Heart right ventricle (tissue), 16 donors: ENCODE measurements around the gene FAM120A. TPM values are rescaled to one million over a fixed set of nuclear protein-coding genes. Genes with fewer than 3 reads are reported as not detected.

Experiments used
- ATAC-seq, 8 donors: fragments of 200-7000 bp; cut with Tn5 transposase; one replicate each; pipeline ENCODE4 v1.9.1; 2020; ENCODE audit warnings: mild to moderate bottlenecking in 8 of 8, moderate library complexity in 8 of 8, moderate number of reproducible peaks in 1 of 8
- DNase-seq, 2 donors: peaks; one replicate each; pipeline ENCODE4 v3.0.0-alpha.2; 2020
- H3K27ac ChIP-seq, 10 donors: fragments of 200-600 bp; sonication (generic) in 2 of 10; one replicate each; pipeline versions ENCODE4 v1.5.0 to v1.8.0; 2020 to 2022; ENCODE audit warnings: mild to moderate bottlenecking in 3 of 10
- H3K27me3 ChIP-seq, 7 donors: fragments of 200-600 bp; one replicate each; pipeline ENCODE4 v1.8.0; 2021 to 2022; ENCODE audit warnings: mild to moderate bottlenecking in 2 of 7
- H3K36me3 ChIP-seq, 9 donors: fragments of 200-600 bp; sonication (generic) in 1 of 9; one replicate each; pipeline versions ENCODE4 v1.5.0 to v1.8.0; 2020 to 2022; ENCODE audit warnings: mild to moderate bottlenecking in 2 of 9
- H3K4me1 ChIP-seq, 9 donors: fragments of 200-600 bp; sonication (generic) in 1 of 9; one replicate each; pipeline versions ENCODE4 v1.5.0 to v1.8.0; 2020 to 2022; ENCODE audit warnings: mild to moderate bottlenecking in 4 of 9
- H3K4me3 ChIP-seq, 10 donors: fragments of 200-600 bp; sonication (generic) in 2 of 10; one replicate each; pipeline versions ENCODE4 v1.5.0 to v1.8.0; 2020 to 2022; ENCODE audit warnings: mild to moderate bottlenecking in 7 of 10, moderate library complexity in 2 of 10
- H3K9me3 ChIP-seq, 11 donors: fragments of 200-600 bp in 10 of 11; sonication (generic) in 2 of 11; one replicate each; pipeline versions ENCODE4 v1.5.0 to v1.8.0; 2013 to 2022; ENCODE audit warnings: mild to moderate bottlenecking in 2 of 11, control low read depth in 1 of 11, moderate library complexity in 1 of 11
- WGBS, 2 donors: extraction: QIAGEN DNeasy Blood & Tissue Kit; methylation state at CpG; one replicate each; pipeline ENCODE4 v1.1.7; 2013; ENCODE audit warnings: inconsistent platforms in 1 of 2; 5-methylcytosine and 5-hydroxymethylcytosine counted together
- intact Hi-C, 10 donors: fragments of 100-400 bp; cut with DNase I; formaldehyde crosslinking; loops; one replicate each; pipeline versions ENCODE4 v1.11.1 to v1.14.2; 2022
- polyA plus RNA-seq, 2 donors: library from polyadenylated mRNA; stranded (reverse); fragments of 200-250 nt; gene quantifications; one replicate each; pipeline ENCODE4 v1.2.3, GENCODE V29; 2013
- total RNA-seq, 10 donors: library from RNA; stranded (reverse); fragmentation: NEBNext Ultra II Directional in 3 of 10; extraction: Animal tissue kit (Norgen Biotek cat#: 25700) in 3 of 10; gene quantifications; one replicate each; pipeline versions ENCODE4 v1.2.1 to v1.2.4, GENCODE V29; 2021 to 2023
- TF ChIP-seq, protein P1 (sequence below), 9 donors: fragments of 200-600 bp; sonication (generic) in 2 of 9; IDR thresholded peaks; one replicate each; pipeline versions ENCODE4 v1.5.0 to v1.8.0; 2021 to 2022; ENCODE audit warnings: antibody characterized with exemption in 9 of 9, mild to moderate bottlenecking in 5 of 9, moderate library complexity in 1 of 9
- donor health status: Arrhythmogenic right ventricular cardiomyopathy.
- donor health status: ischemic (EF 13 %, LVEDD 7.1; RV severe dilation, severe dysfunction).
- donor health status: healthy with polysubstance abuse.
- donor health status: DM: no; HTN: yes; CAD: no.
- donor health status: DM: no; HTN: no; CAD: no.
- donor health status: ischemic (EF 25% LVEDD 6.9; RV normal size, moderate dysfunction).
- donor health status: ischemic (EF 25% LVEDD 5.7; RV mildly dilated, moderate dysfunction).
- donor health status: healthy.
- donor health status: DM: yes; HTN: yes; CAD: no.
- donor health status: Ischemic cardiomyopathy.
- donor health status: ischemic (EF 35%, LVEDD 5.7; RV mildly dilated, moderate dysfunction).
- donor health status: nonischemic (EF 11% LVEDD 7.7; RV severe dilation, severe dysfunction).
- donor health status: DM: yes; HTN: yes; CAD: no.
- donor health status: PGD.
- donor health status: ischemic (EF 29% LVEDD 5.4; RV normal size, mild dysfunction).
- donor health status: nonischemic (EF 23%, LVEDD 6.1; RV moderate dilation, normal function).

FAM120A gene
- total and polyA plus RNA-seq, 12 donors = 42.2 to 126 (median 104) TPM

- Histone ChIP-seq H3K36me3 (no peaks in the 10 kb centered on the region), H3K27ac (no peak overlapping the region), H3K9me3 (peaks cover 0 to 15% (median 0%) of the 10 kb centered on the region in 11 donors), H3K4me1 (peaks cover 10 to 48% (median 30%) of the 10 kb centered on the region in 9 donors), H3K27me3 (no peaks in the 10 kb centered on the region), H3K4me3 (no peak overlapping the region)
- DNase-seq (no peak), ATAC-seq (no peak)
- TF ChIP-seq, protein P1, sequence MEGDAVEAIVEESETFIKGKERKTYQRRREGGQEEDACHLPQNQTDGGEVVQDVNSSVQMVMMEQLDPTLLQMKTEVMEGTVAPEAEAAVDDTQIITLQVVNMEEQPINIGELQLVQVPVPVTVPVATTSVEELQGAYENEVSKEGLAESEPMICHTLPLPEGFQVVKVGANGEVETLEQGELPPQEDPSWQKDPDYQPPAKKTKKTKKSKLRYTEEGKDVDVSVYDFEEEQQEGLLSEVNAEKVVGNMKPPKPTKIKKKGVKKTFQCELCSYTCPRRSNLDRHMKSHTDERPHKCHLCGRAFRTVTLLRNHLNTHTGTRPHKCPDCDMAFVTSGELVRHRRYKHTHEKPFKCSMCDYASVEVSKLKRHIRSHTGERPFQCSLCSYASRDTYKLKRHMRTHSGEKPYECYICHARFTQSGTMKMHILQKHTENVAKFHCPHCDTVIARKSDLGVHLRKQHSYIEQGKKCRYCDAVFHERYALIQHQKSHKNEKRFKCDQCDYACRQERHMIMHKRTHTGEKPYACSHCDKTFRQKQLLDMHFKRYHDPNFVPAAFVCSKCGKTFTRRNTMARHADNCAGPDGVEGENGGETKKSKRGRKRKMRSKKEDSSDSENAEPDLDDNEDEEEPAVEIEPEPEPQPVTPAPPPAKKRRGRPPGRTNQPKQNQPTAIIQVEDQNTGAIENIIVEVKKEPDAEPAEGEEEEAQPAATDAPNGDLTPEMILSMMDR (IDR thresholded peaks at IDR 0.05) = no peak
- intact Hi-C loops = no loop called here
- 77 to 81% methylated on average over 5 of the region's 5 CpGs for WGBS, 2 donors
Observed at GRCh38 chr9:93601666-93602065, 150.2 kb downstream of the FAM120A start.

DNA sequence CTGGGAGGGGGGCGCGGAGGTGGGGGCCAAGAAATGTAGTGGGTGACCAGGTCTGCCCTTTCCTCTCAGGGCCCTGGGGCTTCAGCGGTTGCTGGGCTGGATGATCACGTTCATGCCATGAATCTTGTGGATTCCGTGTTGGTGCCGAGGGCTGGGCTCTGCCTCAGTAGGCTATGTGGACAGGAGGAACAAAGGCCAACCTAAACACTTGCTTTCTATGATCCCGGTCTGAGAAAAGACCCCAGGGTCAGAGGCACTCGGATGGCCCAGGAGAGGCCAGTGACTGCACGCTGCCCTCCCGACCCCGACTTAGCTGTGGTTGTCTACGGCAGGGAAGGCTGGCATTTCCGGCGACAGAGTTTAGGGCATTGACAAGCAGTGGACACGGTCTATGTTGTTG is 151.5 kb downstream of the FAM120A start:
- Histone ChIP-seq H3K4me3 (no peak overlapping the region), H3K36me3 (no peaks in the 10 kb centered on the region), H3K9me3 (peaks cover 0 to 29% (median 0%) of the 10 kb centered on the region in 11 donors), H3K27ac (no peak overlapping the region), H3K4me1 (peaks cover 10 to 46% (median 27%) of the 10 kb centered on the region in 9 donors), H3K27me3 (no peaks in the 10 kb centered on the region)
- DNase-seq (no peak), ATAC-seq (no peak)
- TF ChIP-seq, protein P1 (IDR thresholded peaks at IDR 0.05) = no peak
- intact Hi-C loops = no loop called here
- WGBS, 2 donors = 94 to 96% methylated on average over 15 of the region's 15 CpGs

DNA sequence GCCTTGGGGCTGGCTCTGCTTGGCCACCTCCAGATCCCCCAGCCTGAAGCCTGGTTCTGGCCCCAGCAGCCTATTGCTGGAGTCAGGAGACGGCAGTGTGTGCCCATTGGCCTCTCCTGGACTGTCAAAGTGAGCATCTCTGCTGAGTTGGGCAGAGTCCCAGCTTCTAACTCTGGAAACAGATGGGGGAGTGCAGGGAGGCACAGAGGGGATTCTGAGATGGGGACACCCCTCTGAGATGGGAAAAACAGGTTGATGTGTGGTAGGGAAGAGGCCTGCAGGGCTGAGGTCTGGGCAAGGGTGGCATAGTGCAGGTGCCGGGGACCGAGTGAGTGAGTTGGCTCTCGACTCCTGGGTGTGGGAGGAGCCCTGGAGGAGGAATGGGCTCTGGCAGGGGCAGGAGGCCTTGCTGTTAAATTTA is 152.4 kb downstream of the FAM120A start:
- Histone ChIP-seq H3K27ac (no peak overlapping the region), H3K4me1 (peaks cover 4 to 37% (median 21%) of the 10 kb centered on the region in 9 donors), H3K4me3 (no peak overlapping the region)

GRCh38 chr9:93606187-93606586 is 154.7 kb downstream of the FAM120A start:
- H3K9me3 ChIP-seq = peaks cover 0 to 59% (median 17%) of the 10 kb centered on the region in 11 donors
- intact Hi-C loops = no loop called here
- 64 to 98% methylated on average over 3 of the region's 3 CpGs for WGBS, 2 donors
- peaks cover 0 to 15% (median 8%) of the 10 kb centered on the region in 9 donors for H3K4me1 ChIP-seq
- H3K4me3 ChIP-seq = no peak overlapping the region
- no peak for ATAC-seq
- no peak for DNase-seq
- TF ChIP-seq, protein P1 (IDR thresholded peaks at IDR 0.05) = no peak
- H3K27me3 ChIP-seq = no peaks in the 10 kb centered on the region
- no peaks in the 10 kb centered on the region for H3K36me3 ChIP-seq
- no peak overlapping the region for H3K27ac ChIP-seq

More for the DNA sequence above, 152.4 kb downstream of the FAM120A start:
- 46 to 57% methylated on average over 4 of the region's 4 CpGs for WGBS, 2 donors
- H3K9me3 ChIP-seq = peaks cover 0 to 38% (median 3%) of the 10 kb centered on the region in 11 donors
- no peaks in the 10 kb centered on the region for H3K27me3 ChIP-seq
- ATAC-seq (peak in 5 of 8 donors; percentile 62 to 77 (median 72)), DNase-seq (no peak)
- TF ChIP-seq, protein P1 (IDR thresholded peaks at IDR 0.05) = no peak
- intact Hi-C loops = no loop called here
- no peaks in the 10 kb centered on the region for H3K36me3 ChIP-seq
